Nephron (organoid): ENCODE measurements around the gene AFF3.

Experiments used
- H3K27ac Mint-ChIP-seq, 3 experiments: 2 replicates each; pipeline ENCODE4 v1.8.0; 2020; ENCODE audit warnings: mixed read lengths in 3 of 3, mild to moderate bottlenecking in 2 of 3, moderate library complexity in 1 of 3
- H3K27me3 Mint-ChIP-seq: 2 replicates; pipeline ENCODE4 v1.8.0; 2021; ENCODE audit warnings: low read depth, mild to moderate bottlenecking, moderate library complexity, mixed read lengths
- H3K36me3 Mint-ChIP-seq: 2 replicates; pipeline ENCODE4 v1.8.0; 2020; ENCODE audit warnings: low read depth, mixed read lengths
- H3K4me1 Mint-ChIP-seq: 2 replicates; pipeline ENCODE4 v1.8.0; 2020; ENCODE audit warnings: mixed read lengths
- H3K4me3 Mint-ChIP-seq, 3 experiments: 2 replicates each; pipeline ENCODE4 v1.8.0; 2020; ENCODE audit warnings: mild to moderate bottlenecking in 3 of 3, mixed read lengths in 3 of 3, moderate library complexity in 2 of 3
- H3K9me3 Mint-ChIP-seq: 2 replicates; pipeline ENCODE4 v1.8.0; 2020; ENCODE audit warnings: mixed read lengths
- CTCF ChIP-seq, 3 experiments: fragments of 200-600 bp; sonication (generic); IDR thresholded peaks; one replicate each; pipeline ENCODE4 v1.5.0; 2021; ENCODE audit warnings: antibody characterized with exemption in 3 of 3; ENCODE audit not compliant: unreplicated experiment in 3 of 3

Gene AFF3

DNA sequence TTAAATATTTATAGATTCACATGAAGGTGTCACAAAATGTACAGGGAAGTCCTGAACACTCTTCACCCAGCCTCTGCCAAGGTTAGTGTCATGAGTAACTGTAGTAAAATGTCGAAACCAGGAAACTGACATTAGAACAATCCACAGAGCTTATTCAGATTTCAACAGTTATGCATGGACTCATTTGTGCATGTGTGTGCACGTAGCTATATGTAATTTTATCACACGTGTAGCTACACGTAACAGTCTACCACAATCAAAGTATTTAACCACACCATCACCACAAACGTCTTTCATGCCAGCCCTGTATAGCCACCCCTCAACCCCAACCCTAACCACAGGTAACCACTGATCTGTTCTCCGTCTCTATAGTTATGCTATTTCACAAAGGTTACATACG, 440.9 kb downstream of the AFF3 start:
- H3K9me3 Mint-ChIP-seq = no peaks in the 10 kb centered on the region
- H3K4me1 Mint-ChIP-seq = peaks cover 16% of the 10 kb centered on the region

DNA sequence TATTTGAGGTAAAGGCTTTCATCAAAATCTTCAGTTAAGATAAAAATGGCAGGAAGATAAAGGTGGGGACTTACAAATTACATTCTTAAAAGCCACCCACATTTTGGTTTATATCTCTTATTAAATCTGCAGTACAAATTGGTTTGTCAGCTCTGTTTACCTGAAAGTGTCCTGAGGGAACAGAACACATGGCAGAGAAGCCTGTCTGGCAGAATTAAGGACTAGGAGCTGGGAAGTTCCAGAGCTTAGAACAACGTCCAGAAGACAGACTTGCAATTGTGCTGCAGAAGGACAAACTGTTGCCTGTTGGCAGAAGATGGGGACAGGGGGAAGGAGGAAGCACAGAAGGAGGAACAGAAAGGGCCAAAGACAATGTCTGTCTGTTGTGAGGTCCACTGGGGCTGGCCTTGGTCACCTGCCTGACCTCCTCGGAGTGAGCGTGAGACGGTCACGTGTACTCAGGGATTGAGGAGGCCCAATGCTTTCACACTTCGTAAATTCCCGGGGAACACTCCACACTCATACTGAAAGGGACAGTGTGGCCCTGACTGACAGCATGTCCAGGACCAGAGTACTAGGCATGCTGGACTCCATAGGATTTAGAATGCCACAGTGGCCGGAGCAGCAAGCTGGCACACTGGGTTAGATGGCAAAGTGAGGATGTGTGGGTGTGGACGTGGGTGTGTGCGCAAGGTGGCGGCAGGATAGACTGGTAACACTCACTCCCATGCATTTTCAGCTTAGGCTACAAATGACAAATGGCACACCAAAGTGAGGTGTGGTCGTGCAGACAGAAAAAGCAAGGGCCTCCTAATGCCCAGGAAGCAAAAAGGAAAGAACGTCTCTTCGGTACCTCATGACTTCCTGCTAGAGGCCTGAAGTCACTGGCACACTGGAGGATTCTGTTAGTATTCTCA, 441.6 kb downstream of the AFF3 start:
- Mint-ChIP-seq H3K4me1 (peaks cover 19% of the 10 kb centered on the region), H3K27me3 (peaks cover 3% of the 10 kb centered on the region), H3K36me3 (peaks cover 29% of the 10 kb centered on the region), H3K27ac (no peak overlapping the region), H3K9me3 (no peaks in the 10 kb centered on the region), H3K4me3 (no peak overlapping the region)
- TF ChIP-seq CTCF (IDR thresholded peaks at IDR 0.05; ENCODE audit: unreplicated experiment in 3 of 3) = no peak

More for the DNA sequence above, 440.9 kb downstream of the AFF3 start:
- Mint-ChIP-seq H3K27ac (peak overlapping the region in 1 of 3 experiments; percentile 64), H3K27me3 (peaks cover 3% of the 10 kb centered on the region), H3K4me3 (no peak overlapping the region), H3K36me3 (peaks cover 29% of the 10 kb centered on the region)
- TF ChIP-seq CTCF (IDR thresholded peaks at IDR 0.05; ENCODE audit: unreplicated experiment in 3 of 3) = no peak

DNA sequence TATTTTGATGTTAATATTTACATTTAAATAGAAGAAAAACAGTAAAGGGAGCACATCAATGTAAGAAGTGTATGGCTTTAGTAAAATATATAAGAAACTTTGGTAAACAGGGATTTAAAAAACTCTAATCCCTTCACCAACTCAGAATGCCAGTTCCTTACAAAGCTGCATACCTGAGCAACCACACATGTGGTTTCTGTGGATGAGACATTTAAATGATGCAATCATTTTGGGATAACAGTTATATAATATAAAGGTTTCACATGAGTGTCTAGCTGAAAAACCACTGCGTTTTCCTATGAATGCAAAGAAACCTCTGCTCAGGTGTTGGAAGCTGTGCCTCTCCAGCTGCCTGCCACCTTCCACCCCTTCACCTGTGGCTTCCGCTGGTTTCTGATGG, 443.5 kb downstream of the AFF3 start:
- no peak for TF ChIP-seq CTCF (IDR thresholded peaks at IDR 0.05; ENCODE audit: unreplicated experiment in 3 of 3)
- H3K9me3 Mint-ChIP-seq = no peaks in the 10 kb centered on the region
- H3K27ac Mint-ChIP-seq = no peak overlapping the region
- peaks cover 24% of the 10 kb centered on the region for H3K36me3 Mint-ChIP-seq
- H3K4me1 Mint-ChIP-seq = peaks cover 18% of the 10 kb centered on the region
- no peak overlapping the region for H3K4me3 Mint-ChIP-seq
- H3K27me3 Mint-ChIP-seq = peaks cover 3% of the 10 kb centered on the region

DNA sequence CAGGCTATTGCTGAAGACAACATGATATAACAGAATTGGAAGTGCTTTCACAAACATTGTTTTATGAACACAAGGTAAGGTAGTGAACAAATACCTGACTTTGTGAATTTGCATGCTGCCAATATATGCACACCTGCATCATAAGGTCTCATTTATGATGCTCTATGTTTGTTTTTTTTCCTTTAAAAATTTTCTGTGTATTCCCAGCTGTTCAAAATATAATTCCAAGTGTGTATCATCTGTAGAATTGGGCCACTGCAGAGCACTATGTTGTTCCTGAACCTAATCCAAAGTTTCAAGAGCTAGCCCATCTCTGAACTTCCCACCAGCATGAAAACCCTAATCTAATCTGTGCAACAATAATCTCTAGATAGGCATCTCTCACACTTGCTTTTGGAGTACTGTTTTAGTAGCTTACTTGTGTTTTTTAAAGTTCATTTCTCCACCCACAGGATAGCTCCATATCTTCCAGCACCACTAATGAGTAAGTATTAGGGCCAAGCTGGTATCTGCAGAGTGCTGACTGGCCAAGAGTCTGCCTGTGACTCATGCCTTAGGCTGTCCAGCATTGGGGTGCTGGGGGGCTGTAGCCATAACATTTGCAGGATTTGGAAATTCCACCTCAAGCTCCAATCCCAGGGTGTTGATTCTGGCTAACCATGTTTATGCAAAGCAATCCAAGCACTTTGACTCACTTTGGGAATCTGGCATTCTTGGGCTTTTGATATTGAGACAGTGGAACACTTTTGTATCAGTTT, 444.4 kb downstream of the AFF3 start:
- Mint-ChIP-seq H3K9me3 (no peaks in the 10 kb centered on the region), H3K27me3 (peaks cover 3% of the 10 kb centered on the region), H3K4me1 (peaks cover 18% of the 10 kb centered on the region), H3K4me3 (no peak overlapping the region), H3K36me3 (peaks cover 16% of the 10 kb centered on the region), H3K27ac (peak overlapping the region in 1 of 3 experiments; percentile 18)
- TF ChIP-seq CTCF (IDR thresholded peaks at IDR 0.05; ENCODE audit: unreplicated experiment in 3 of 3) = no peak

GRCh38 chr2:99695944-99696253, 446.5 kb downstream of the AFF3 start:
- no peak for TF ChIP-seq CTCF (IDR thresholded peaks at IDR 0.05; ENCODE audit: unreplicated experiment in 3 of 3)
- peaks cover 15% of the 10 kb centered on the region for H3K36me3 Mint-ChIP-seq
- peak overlapping the region in 2 of 3 experiments; percentile 31 to 39 for H3K27ac Mint-ChIP-seq
- peaks cover under 1% of the 10 kb centered on the region for H3K27me3 Mint-ChIP-seq
- no peak overlapping the region for H3K4me3 Mint-ChIP-seq
- no peaks in the 10 kb centered on the region for H3K9me3 Mint-ChIP-seq
- peaks cover 34% of the 10 kb centered on the region for H3K4me1 Mint-ChIP-seq
